WTC11 (cell line): ENCODE measurements around the gene SHC2. TPM values are rescaled to one million over a fixed set of nuclear protein-coding genes. Genes with fewer than 3 reads are reported as not detected.

Experiments
- ATAC-seq: fragments of 200-7000 bp; cut with Tn5 transposase; 2 replicates; pipeline ENCODE4 v1.10.0; 2021; ENCODE audit warnings: mild to moderate bottlenecking, moderate library complexity
- CTCF ChIA-PET: fragments of 300-600 bp; sonication (Branson Sonifier 250); formaldehyde crosslinking; loops from one replicate; lab custom pipeline; 2021; ENCODE audit warnings: antibody characterized with exemption; lab: Charles Lee
- POLR2A ChIA-PET: fragments of 350-600 bp; sonication (Branson Sonifier 250); formaldehyde crosslinking; loops from one replicate; lab custom pipeline; 2021; ENCODE audit warnings: antibody characterized with exemption; lab: Charles Lee
- DNase-seq: peaks from one replicate; pipeline ENCODE4 v3.0.0; 2021; ENCODE audit warnings: low spot score
- H3K27ac Mint-ChIP-seq: 2 replicates; pipeline ENCODE4 v1.8.0; 2021; ENCODE audit warnings: mixed read lengths
- H3K27me3 Mint-ChIP-seq: 2 replicates; pipeline ENCODE4 v1.8.0; 2021; ENCODE audit warnings: low read depth, mild to moderate bottlenecking, moderate library complexity, mixed read lengths
- H3K36me3 Mint-ChIP-seq: 2 replicates; pipeline ENCODE4 v1.8.0; 2021; ENCODE audit warnings: mixed read lengths
- H3K4me1 Mint-ChIP-seq: 2 replicates; pipeline ENCODE4 v1.8.0; 2022; ENCODE audit warnings: mixed read lengths
- H3K4me3 Mint-ChIP-seq: 2 replicates; pipeline ENCODE4 v1.8.0; 2021; ENCODE audit warnings: mild to moderate bottlenecking, moderate library complexity, mixed read lengths
- H3K9me3 Mint-ChIP-seq: 2 replicates; pipeline ENCODE4 v1.8.0; 2021; ENCODE audit warnings: mixed read lengths
- ATF2 ChIP-seq: sonication (generic); formaldehyde crosslinking; IDR thresholded peaks from 2 replicates; pipeline ENCODE4 v1.8.1; 2022; ENCODE audit warnings: low read depth, missing genetic modification reagents, borderline replicate concordance
- CDX4 ChIP-seq: fragments of 250-450 bp; sonication (Bioruptor Pico); IDR thresholded peaks from 2 replicates; pipeline ENCODE4 v1.9.0; 2021; ENCODE audit warnings: moderate library complexity, mild to moderate bottlenecking, inconsistent platforms, borderline replicate concordance
- CREB1 ChIP-seq: sonication (generic); formaldehyde crosslinking; IDR thresholded peaks from 2 replicates; pipeline ENCODE4 v1.8.0; 2023; ENCODE audit warnings: mild to moderate bottlenecking, missing genetic modification reagents
- CREM ChIP-seq: sonication (generic); formaldehyde crosslinking; IDR thresholded peaks from 2 replicates; pipeline ENCODE4 v1.8.1; 2022; ENCODE audit warnings: mild to moderate bottlenecking, missing genetic modification reagents, moderate library complexity
- ESRRA ChIP-seq: sonication (generic); formaldehyde crosslinking; IDR thresholded peaks from 2 replicates; pipeline ENCODE4 v1.8.1; 2022; ENCODE audit warnings: mild to moderate bottlenecking, missing genetic modification reagents, borderline replicate concordance
- FOXP1 ChIP-seq: sonication (generic); formaldehyde crosslinking; IDR thresholded peaks from 2 replicates; pipeline ENCODE4 v1.8.0; 2022; ENCODE audit warnings: missing genetic modification reagents, mild to moderate bottlenecking, moderate library complexity, borderline replicate concordance
- GABPB1 ChIP-seq: sonication (generic); formaldehyde crosslinking; IDR thresholded peaks from 2 replicates; pipeline ENCODE4 v1.8.1; 2023; ENCODE audit warnings: mild to moderate bottlenecking, missing genetic modification reagents
- GTF2I ChIP-seq: fragments of 250-450 bp; sonication (Bioruptor Pico); conservative IDR thresholded peaks from 2 replicates; pipeline ENCODE4 v1.4.0; 2021; ENCODE audit warnings: mild to moderate bottlenecking
- IRF1 ChIP-seq: sonication (generic); formaldehyde crosslinking; IDR thresholded peaks from 2 replicates; pipeline ENCODE4 v1.8.0; 2023; ENCODE audit warnings: missing genetic modification reagents
- IRF2 ChIP-seq: sonication (generic); formaldehyde crosslinking; IDR thresholded peaks from 2 replicates; pipeline ENCODE4 v1.8.0; 2022; ENCODE audit warnings: low read depth, missing genetic modification reagents, borderline replicate concordance
- JUN ChIP-seq: sonication (generic); formaldehyde crosslinking; IDR thresholded peaks from 2 replicates; pipeline ENCODE4 v1.8.0; 2023; ENCODE audit warnings: mild to moderate bottlenecking, missing genetic modification reagents
- MYBL2 ChIP-seq: sonication (generic); formaldehyde crosslinking; IDR thresholded peaks from 2 replicates; pipeline ENCODE4 v1.8.1; 2023; ENCODE audit warnings: mild to moderate bottlenecking, moderate library complexity, missing genetic modification reagents
- NFE2L1 ChIP-seq: sonication (generic); formaldehyde crosslinking; IDR thresholded peaks from 2 replicates; pipeline ENCODE4 v1.8.1; 2023; ENCODE audit warnings: missing genetic modification reagents
- NFYB ChIP-seq: sonication (generic); formaldehyde crosslinking; conservative IDR thresholded peaks from 2 replicates; pipeline ENCODE4 v1.8.0; 2022; ENCODE audit warnings: low read depth, missing genetic modification reagents
- STAT6 ChIP-seq: sonication (generic); formaldehyde crosslinking; conservative IDR thresholded peaks from 2 replicates; pipeline ENCODE4 v1.8.1; 2023; ENCODE audit warnings: mild to moderate bottlenecking, low read depth, missing genetic modification reagents, moderate library complexity
- USF1 ChIP-seq: sonication (generic); formaldehyde crosslinking; IDR thresholded peaks from 2 replicates; pipeline ENCODE4 v1.8.0; 2022; ENCODE audit warnings: mild to moderate bottlenecking, missing genetic modification reagents
- USF2 ChIP-seq: sonication (generic); formaldehyde crosslinking; IDR thresholded peaks from 2 replicates; pipeline ENCODE4 v1.8.1; 2023; ENCODE audit warnings: mild to moderate bottlenecking, missing genetic modification reagents, moderate library complexity
- ZMAT4 ChIP-seq: fragments of 250-450 bp; sonication (Bioruptor Pico); IDR thresholded peaks from 2 replicates; pipeline ENCODE4 v1.9.0; 2021; ENCODE audit warnings: mild to moderate bottlenecking
- ZNF138 ChIP-seq: sonication (generic); formaldehyde crosslinking; conservative IDR thresholded peaks from 2 replicates; pipeline ENCODE4 v1.8.1; 2022; ENCODE audit warnings: mild to moderate bottlenecking, moderate library complexity, missing genetic modification reagents
- ZNF232 ChIP-seq: sonication (generic); formaldehyde crosslinking; IDR thresholded peaks from 2 replicates; pipeline ENCODE4 v1.8.0; 2022; ENCODE audit warnings: mild to moderate bottlenecking, missing genetic modification reagents
- ZNF396 ChIP-seq: fragments of 250-450 bp; sonication (Bioruptor Pico); IDR thresholded peaks from 2 replicates; pipeline ENCODE4 v1.8.0; 2021; ENCODE audit warnings: mild to moderate bottlenecking, moderate library complexity, borderline replicate concordance
- ZNF423 ChIP-seq: fragments of 250-450 bp; sonication (Bioruptor Pico); IDR thresholded peaks from 2 replicates; pipeline ENCODE4 v2.1.2; 2022; ENCODE audit warnings: mild to moderate bottlenecking, moderate library complexity
- ZNF671 ChIP-seq: fragments of 250-450 bp; sonication (Bioruptor Pico); IDR thresholded peaks from 2 replicates; pipeline ENCODE4 v1.8.0; 2021; ENCODE audit warnings: mild to moderate bottlenecking
- ZSCAN18 ChIP-seq: fragments of 250-450 bp; sonication (Bioruptor Pico); IDR thresholded peaks from 2 replicates; pipeline ENCODE4 v2.1.2; 2022; ENCODE audit warnings: mild to moderate bottlenecking, moderate library complexity
- total RNA-seq: library from RNA; stranded (reverse); gene quantifications from 3 replicates; pipeline ENCODE4 v1.2.3, GENCODE V29; 2021

Gene SHC2
- total RNA-seq, 1 experiment from 2014 or later: 8.4 TPM

- CTCF ChIA-PET: interaction anchor here (1.3 kb wide), 1 partner anchor 8 kb away, joined by 3 read pairs; no protein-coding TSS in a partner anchor
- Mint-ChIP-seq H3K4me1 (no peaks in the 10 kb centered on the region), H3K27me3 (no peaks in the 10 kb centered on the region), H3K27ac (no peak overlapping the region), H3K36me3 (no peaks in the 10 kb centered on the region), H3K9me3 (no peaks in the 10 kb centered on the region), H3K4me3 (no peak overlapping the region)
- ATAC-seq: no peak
- POLR2A ChIA-PET: interaction anchor here (0.7 kb wide), 1 partner anchor 1309 kb away, joined by 4 read pairs; no protein-coding TSS in a partner anchor
- TF ChIP-seq ATF2 (CRISPR knock-in tag): no peak
- no peak for TF ChIP-seq JUN (CRISPR knock-in tag)
- no peak for TF ChIP-seq ZMAT4 (CRISPR knock-in tag)
- no peak for TF ChIP-seq ZNF396
- TF ChIP-seq ZNF138 (CRISPR knock-in tag): no peak
- TF ChIP-seq ZNF671 (CRISPR knock-in tag): no peak
- TF ChIP-seq IRF2 (CRISPR knock-in tag): no peak
- DNase-seq: no peak
These were observed 11.4 kb upstream of the SHC2 start for GRCh38 chr19:472005-472858.

GRCh38 chr19:470701-471100 lies 9.9 kb upstream of the SHC2 start:
- ChIA-PET POLR2A (no interaction called here), CTCF (interaction anchor here (0.7 to 1.3 kb wide), 3 partner anchors 9 to 97 kb away, joined by 3 to 5 read pairs (median 3); no protein-coding TSS in a partner anchor)
- no peak overlapping the region for H3K27ac Mint-ChIP-seq
- no peak overlapping the region for H3K4me3 Mint-ChIP-seq
- no peaks in the 10 kb centered on the region for H3K36me3 Mint-ChIP-seq
- H3K9me3 Mint-ChIP-seq: no peaks in the 10 kb centered on the region
- H3K4me1 Mint-ChIP-seq: no peaks in the 10 kb centered on the region
- DNase-seq: no peak
- no peaks in the 10 kb centered on the region for H3K27me3 Mint-ChIP-seq
- no peak for ATAC-seq
- TF ChIP-seq MYBL2 (CRISPR knock-in tag) (no peak), ZSCAN18 (no peak), ZMAT4 (CRISPR knock-in tag) (no peak), GABPB1 (CRISPR knock-in tag) (no peak), NFE2L1 (CRISPR knock-in tag) (no peak), CREB1 (CRISPR knock-in tag) (no peak), ZNF423 (CRISPR knock-in tag) (no peak), ESRRA (CRISPR knock-in tag) (no peak), IRF1 (no peak), USF2 (no peak), CDX4 (no peak), USF1 (CRISPR knock-in tag) (no peak), STAT6 (CRISPR knock-in tag) (no peak), NFYB (no peak), CREM (CRISPR knock-in tag) (no peak), GTF2I (no peak), ZNF232 (no peak), FOXP1 (no peak)
